Hepatocyte (in vitro differentiated cells): ENCODE measurements around the gene RGS3.

ENCODE experiments used
- CTCF ChIP-seq: fragments of 200-600 bp; sonication (generic); IDR thresholded peaks from 2 replicates; pipeline ENCODE4 v1.5.1; 2016; ENCODE audit warnings: antibody characterized with exemption, mild to moderate bottlenecking; ENCODE audit not compliant: poor library complexity
- EZH2phosphoT487 ChIP-seq: fragments of 200-600 bp; sonication (generic); IDR thresholded peaks from one replicate; pipeline ENCODE4 v1.6.1; 2018; ENCODE audit warnings: antibody characterized with exemption, mild to moderate bottlenecking, low read depth, moderate library complexity; ENCODE audit not compliant: unreplicated experiment, severe bottlenecking

- TF ChIP-seq CTCF (no peak), EZH2phosphoT487 (no peak)
Observed at GRCh38 chr9:113545068-113545467, 81.5 kb downstream of the RGS3 start.
